Measurements from ENCODE around the gene ESPNL.

The ESPNL gene

GRCh38 chr2:238135601-238136150, 35.5 kb downstream of the ESPNL start:
- no peaks in the 10 kb centered on the region for H3K36me3 ChIP-seq (ENCODE audit: control insufficient read depth, insufficient read depth, low read length)
- no peak overlapping the region for H3K9ac ChIP-seq (ENCODE audit: low read length)
- no peak overlapping the region for H3K23ac ChIP-seq (ENCODE audit: low read length)
- no peak overlapping the region for H3K4me3 ChIP-seq (ENCODE audit: low read length)
- H3K27ac ChIP-seq (ENCODE audit: low read depth, low read length): no peak overlapping the region
- H2BK5ac ChIP-seq (ENCODE audit: low read length): no peak overlapping the region
- H3K4ac ChIP-seq (ENCODE audit: low read depth, low read length): no peak overlapping the region
- DNase-seq: no peak
- H3K79me1 ChIP-seq (ENCODE audit: low read length): no peaks in the 10 kb centered on the region
- H2BK15ac ChIP-seq (replicated peaks; ENCODE audit: low read depth): no peak overlapping the region
- no peak overlapping the region for H3K18ac ChIP-seq (ENCODE audit: low read length)
- no peak overlapping the region for H3K4me2 ChIP-seq (ENCODE audit: low read length)
- H4K8ac ChIP-seq (ENCODE audit: low read depth, low read length): no peak overlapping the region
- no peak overlapping the region for H3K56ac ChIP-seq (ENCODE audit: low read length)
- no peak overlapping the region for H2AK5ac ChIP-seq (ENCODE audit: low read length)
- H3K27me3 ChIP-seq (ENCODE audit: insufficient read depth, low read length, poor library complexity): no peaks in the 10 kb centered on the region
- no peak overlapping the region for H4K5ac ChIP-seq (ENCODE audit: low read length)
- no peaks in the 10 kb centered on the region for H3K4me1 ChIP-seq (ENCODE audit: control insufficient read depth, low read depth, low read length)
- H3K79me2 ChIP-seq (ENCODE audit: control insufficient read depth, insufficient read depth, low read length): no peaks in the 10 kb centered on the region
- H2BK120ac ChIP-seq (ENCODE audit: low read depth, low read length): no peak overlapping the region
- no CpG with 5 or more reads among the region's 15 CpGs for WGBS (ENCODE audit: extremely low coverage, insufficient coverage, low lambda C conversion rate)

GRCh38 chr2:238136820-238137537, 36.8 kb downstream of the ESPNL start:
- Histone ChIP-seq H3K56ac (ENCODE audit: low read length) (no peak overlapping the region), H3K4me3 (ENCODE audit: low read length) (no peak overlapping the region)
- no peak for DNase-seq

GRCh38 chr2:238137885-238138284, 37.7 kb downstream of the ESPNL start:
- Histone ChIP-seq H3K4me3 (ENCODE audit: low read length) (no peak overlapping the region), H3K56ac (ENCODE audit: low read length) (no peak overlapping the region), H4K8ac (ENCODE audit: low read depth, low read length) (no peak overlapping the region), H3K79me1 (ENCODE audit: low read length) (no peaks in the 10 kb centered on the region), H4K5ac (ENCODE audit: low read length) (no peak overlapping the region), H3K27ac (ENCODE audit: low read depth, low read length) (no peak overlapping the region), H3K18ac (ENCODE audit: low read length) (no peak overlapping the region), H2BK120ac (ENCODE audit: low read depth, low read length) (no peak overlapping the region), H3K9ac (ENCODE audit: low read length) (no peak overlapping the region), H3K4me1 (ENCODE audit: control insufficient read depth, low read depth, low read length) (no peaks in the 10 kb centered on the region), H3K36me3 (ENCODE audit: control insufficient read depth, insufficient read depth, low read length) (no peaks in the 10 kb centered on the region), H2BK5ac (ENCODE audit: low read length) (no peak overlapping the region), H3K27me3 (ENCODE audit: insufficient read depth, low read length, poor library complexity) (no peaks in the 10 kb centered on the region), H3K4me2 (ENCODE audit: low read length) (no peak overlapping the region), H3K23ac (ENCODE audit: low read length) (no peak overlapping the region), H3K79me2 (ENCODE audit: control insufficient read depth, insufficient read depth, low read length) (no peaks in the 10 kb centered on the region), H3K4ac (ENCODE audit: low read depth, low read length) (no peak overlapping the region), H2AK5ac (ENCODE audit: low read length) (no peak overlapping the region), H2BK15ac (replicated peaks; ENCODE audit: low read depth) (no peak overlapping the region)
- DNase-seq: no peak
- no CpG with 5 or more reads among the region's 13 CpGs for WGBS (ENCODE audit: extremely low coverage, insufficient coverage, low lambda C conversion rate)

More at GRCh38 chr2:238136820-238137537, 36.8 kb downstream of the ESPNL start:
- H3K36me3 ChIP-seq (ENCODE audit: control insufficient read depth, insufficient read depth, low read length): no peaks in the 10 kb centered on the region
- no peak overlapping the region for H2BK15ac ChIP-seq (replicated peaks; ENCODE audit: low read depth)
- no peak overlapping the region for H3K4ac ChIP-seq (ENCODE audit: low read depth, low read length)
- no peaks in the 10 kb centered on the region for H3K79me1 ChIP-seq (ENCODE audit: low read length)
- no peaks in the 10 kb centered on the region for H3K4me1 ChIP-seq (ENCODE audit: control insufficient read depth, low read depth, low read length)
- H2BK5ac ChIP-seq (ENCODE audit: low read length): no peak overlapping the region
- H3K27me3 ChIP-seq (ENCODE audit: insufficient read depth, low read length, poor library complexity): no peaks in the 10 kb centered on the region
- H3K9ac ChIP-seq (ENCODE audit: low read length): no peak overlapping the region
- no peak overlapping the region for H3K18ac ChIP-seq (ENCODE audit: low read length)
- H4K8ac ChIP-seq (ENCODE audit: low read depth, low read length): no peak overlapping the region
- no peak overlapping the region for H3K27ac ChIP-seq (ENCODE audit: low read depth, low read length)
- WGBS (ENCODE audit: extremely low coverage, insufficient coverage, low lambda C conversion rate): no CpG with 5 or more reads among the region's 14 CpGs
- no peak overlapping the region for H3K23ac ChIP-seq (ENCODE audit: low read length)
- H2BK120ac ChIP-seq (ENCODE audit: low read depth, low read length): no peak overlapping the region
- H4K5ac ChIP-seq (ENCODE audit: low read length): no peak overlapping the region
- no peak overlapping the region for H2AK5ac ChIP-seq (ENCODE audit: low read length)
- H3K79me2 ChIP-seq (ENCODE audit: control insufficient read depth, insufficient read depth, low read length): no peaks in the 10 kb centered on the region
- H3K4me2 ChIP-seq (ENCODE audit: low read length): no peak overlapping the region

- H3K4me2 ChIP-seq (ENCODE audit: low read length): no peak within 1 kb of the TSS
- no peak within 1 kb of the TSS for H2AK5ac ChIP-seq (ENCODE audit: low read length)
- no peak within 1 kb of the TSS for H3K27ac ChIP-seq (ENCODE audit: low read depth, low read length)
- no peaks in the 10 kb centered on the region for H3K79me2 ChIP-seq (ENCODE audit: control insufficient read depth, insufficient read depth, low read length)
- no peak within 1 kb of the TSS for H2BK15ac ChIP-seq (replicated peaks; ENCODE audit: low read depth)
- H4K5ac ChIP-seq (ENCODE audit: low read length): no peak within 1 kb of the TSS
- H3K23ac ChIP-seq (ENCODE audit: low read length): no peak within 1 kb of the TSS
- H3K18ac ChIP-seq (ENCODE audit: low read length): no peak within 1 kb of the TSS
- no peaks in the 10 kb centered on the region for H3K79me1 ChIP-seq (ENCODE audit: low read length)
- no peaks in the 10 kb centered on the region for H3K4me1 ChIP-seq (ENCODE audit: control insufficient read depth, low read depth, low read length)
- no peak within 1 kb of the TSS for H3K4me3 ChIP-seq (ENCODE audit: low read length)
- WGBS (ENCODE audit: extremely low coverage, insufficient coverage, low lambda C conversion rate): no CpG with 5 or more reads among the region's 22 CpGs
- H3K4ac ChIP-seq (ENCODE audit: low read depth, low read length): no peak within 1 kb of the TSS
- H3K27me3 ChIP-seq (ENCODE audit: insufficient read depth, low read length, poor library complexity): no peaks in the 10 kb centered on the region
- DNase-seq: no peak
- no peaks in the 10 kb centered on the region for H3K36me3 ChIP-seq (ENCODE audit: control insufficient read depth, insufficient read depth, low read length)
- H3K9ac ChIP-seq (ENCODE audit: low read length): no peak within 1 kb of the TSS
- H2BK5ac ChIP-seq (ENCODE audit: low read length): no peak within 1 kb of the TSS
- H3K56ac ChIP-seq (ENCODE audit: low read length): no peak within 1 kb of the TSS
- H2BK120ac ChIP-seq (ENCODE audit: low read depth, low read length): no peak within 1 kb of the TSS
- no peak within 1 kb of the TSS for H4K8ac ChIP-seq (ENCODE audit: low read depth, low read length)
Observed at GRCh38 chr2:238138331-238139195, 38.4 kb downstream of the ESPNL start, which contains the start of gene KLHL30. Gene KLHL30, plus strand, starts transcription at chr2:238138668. Its CDS starts 2,087 bp downstream, at chr2:238140755.

GRCh38 chr2:238139196-238140039, 39.3 kb downstream of the ESPNL start:
- H4K8ac ChIP-seq (ENCODE audit: low read depth, low read length): no peak overlapping the region
- no peak overlapping the region for H2AK5ac ChIP-seq (ENCODE audit: low read length)
- DNase-seq: no peak
- no peaks in the 10 kb centered on the region for H3K79me2 ChIP-seq (ENCODE audit: control insufficient read depth, insufficient read depth, low read length)
- H3K4me2 ChIP-seq (ENCODE audit: low read length): no peak overlapping the region
- no peak overlapping the region for H3K56ac ChIP-seq (ENCODE audit: low read length)
- no CpG with 5 or more reads among the region's 56 CpGs for WGBS (ENCODE audit: extremely low coverage, insufficient coverage, low lambda C conversion rate)
- H2BK120ac ChIP-seq (ENCODE audit: low read depth, low read length): no peak overlapping the region
- no peak overlapping the region for H3K23ac ChIP-seq (ENCODE audit: low read length)
- H4K5ac ChIP-seq (ENCODE audit: low read length): no peak overlapping the region
- H3K4me3 ChIP-seq (ENCODE audit: low read length): no peak overlapping the region
- no peak overlapping the region for H2BK5ac ChIP-seq (ENCODE audit: low read length)
- no peaks in the 10 kb centered on the region for H3K79me1 ChIP-seq (ENCODE audit: low read length)
- no peaks in the 10 kb centered on the region for H3K4me1 ChIP-seq (ENCODE audit: control insufficient read depth, low read depth, low read length)
- H3K4ac ChIP-seq (ENCODE audit: low read depth, low read length): no peak overlapping the region
- no peak overlapping the region for H3K18ac ChIP-seq (ENCODE audit: low read length)
- H3K27ac ChIP-seq (ENCODE audit: low read depth, low read length): no peak overlapping the region
- H3K9ac ChIP-seq (ENCODE audit: low read length): no peak overlapping the region
- H3K27me3 ChIP-seq (ENCODE audit: insufficient read depth, low read length, poor library complexity): no peaks in the 10 kb centered on the region
- no peak overlapping the region for H2BK15ac ChIP-seq (replicated peaks; ENCODE audit: low read depth)
- no peaks in the 10 kb centered on the region for H3K36me3 ChIP-seq (ENCODE audit: control insufficient read depth, insufficient read depth, low read length)

All from mesendoderm (in vitro differentiated cells).